ENCODE data around the gene FBXL7.

The FBXL7 gene

GRCh38 chr5:15753752-15754151 is 253.8 kb downstream of the FBXL7 start:
- TF ChIP-seq EP300 (IDR thresholded peaks at IDR 0.05; ENCODE audit: borderline replicate concordance), result no peak
- TF ChIP-seq RAD21 (IDR thresholded peaks at IDR 0.05; ENCODE audit: low read depth), result no peak
- no peak for TF ChIP-seq EGR1 (IDR thresholded peaks at IDR 0.05)
- TF ChIP-seq, protein P1, sequence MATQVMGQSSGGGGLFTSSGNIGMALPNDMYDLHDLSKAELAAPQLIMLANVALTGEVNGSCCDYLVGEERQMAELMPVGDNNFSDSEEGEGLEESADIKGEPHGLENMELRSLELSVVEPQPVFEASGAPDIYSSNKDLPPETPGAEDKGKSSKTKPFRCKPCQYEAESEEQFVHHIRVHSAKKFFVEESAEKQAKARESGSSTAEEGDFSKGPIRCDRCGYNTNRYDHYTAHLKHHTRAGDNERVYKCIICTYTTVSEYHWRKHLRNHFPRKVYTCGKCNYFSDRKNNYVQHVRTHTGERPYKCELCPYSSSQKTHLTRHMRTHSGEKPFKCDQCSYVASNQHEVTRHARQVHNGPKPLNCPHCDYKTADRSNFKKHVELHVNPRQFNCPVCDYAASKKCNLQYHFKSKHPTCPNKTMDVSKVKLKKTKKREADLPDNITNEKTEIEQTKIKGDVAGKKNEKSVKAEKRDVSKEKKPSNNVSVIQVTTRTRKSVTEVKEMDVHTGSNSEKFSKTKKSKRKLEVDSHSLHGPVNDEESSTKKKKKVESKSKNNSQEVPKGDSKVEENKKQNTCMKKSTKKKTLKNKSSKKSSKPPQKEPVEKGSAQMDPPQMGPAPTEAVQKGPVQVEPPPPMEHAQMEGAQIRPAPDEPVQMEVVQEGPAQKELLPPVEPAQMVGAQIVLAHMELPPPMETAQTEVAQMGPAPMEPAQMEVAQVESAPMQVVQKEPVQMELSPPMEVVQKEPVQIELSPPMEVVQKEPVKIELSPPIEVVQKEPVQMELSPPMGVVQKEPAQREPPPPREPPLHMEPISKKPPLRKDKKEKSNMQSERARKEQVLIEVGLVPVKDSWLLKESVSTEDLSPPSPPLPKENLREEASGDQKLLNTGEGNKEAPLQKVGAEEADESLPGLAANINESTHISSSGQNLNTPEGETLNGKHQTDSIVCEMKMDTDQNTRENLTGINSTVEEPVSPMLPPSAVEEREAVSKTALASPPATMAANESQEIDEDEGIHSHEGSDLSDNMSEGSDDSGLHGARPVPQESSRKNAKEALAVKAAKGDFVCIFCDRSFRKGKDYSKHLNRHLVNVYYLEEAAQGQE (IDR thresholded peaks at IDR 0.05; ENCODE audit: low read depth), result no peak
- no peak for TF ChIP-seq FOXM1 (IDR thresholded peaks at IDR 0.05; ENCODE audit: borderline replicate concordance, low read depth)
- no peak for TF ChIP-seq YY1 (IDR thresholded peaks at IDR 0.05; ENCODE audit: low read depth)
- no peak for TF ChIP-seq TAF1 (IDR thresholded peaks at IDR 0.05; ENCODE audit: low read depth)
- no peak for TF ChIP-seq CEBPB (IDR thresholded peaks at IDR 0.05)
- no peak for TF ChIP-seq NFIC (IDR thresholded peaks at IDR 0.05)
- TF ChIP-seq, protein P2, sequence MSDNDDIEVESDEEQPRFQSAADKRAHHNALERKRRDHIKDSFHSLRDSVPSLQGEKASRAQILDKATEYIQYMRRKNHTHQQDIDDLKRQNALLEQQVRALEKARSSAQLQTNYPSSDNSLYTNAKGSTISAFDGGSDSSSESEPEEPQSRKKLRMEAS (IDR thresholded peaks at IDR 0.05), result no peak
- no peak for TF ChIP-seq TEAD4 (IDR thresholded peaks at IDR 0.05)
- TF ChIP-seq ZBTB7A (IDR thresholded peaks at IDR 0.05; ENCODE audit: low read depth), result no peak
- TF ChIP-seq USF1 (IDR thresholded peaks at IDR 0.05), result no peak
- TF ChIP-seq CREB1 (IDR thresholded peaks at IDR 0.05; ENCODE audit: low read depth), result no peak
- TF ChIP-seq TCF12 (IDR thresholded peaks at IDR 0.05; ENCODE audit: low read depth), result no peak

DNA sequence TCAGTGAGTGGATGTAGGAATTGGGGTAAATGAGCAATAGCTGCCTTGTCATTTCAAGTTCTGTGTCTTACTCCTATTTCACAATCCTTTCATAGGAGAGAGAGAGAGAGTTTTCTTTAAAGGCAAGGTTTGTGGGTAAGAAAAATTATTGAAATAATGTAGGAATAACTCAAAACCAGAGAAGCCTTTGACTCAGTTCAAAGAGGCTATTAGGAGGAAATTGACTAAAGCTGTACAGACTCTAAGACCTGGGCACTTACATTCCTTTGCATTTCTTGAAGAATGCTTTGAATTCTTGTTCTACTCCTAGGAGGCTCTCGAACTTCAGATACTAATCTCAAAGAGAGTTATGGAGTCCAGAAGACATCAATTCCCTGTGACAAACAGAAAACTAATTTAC is 257.1 kb downstream of the FBXL7 start:
- TF ChIP-seq, protein P1 (IDR thresholded peaks at IDR 0.05; ENCODE audit: low read depth), result no peak
- TF ChIP-seq RAD21 (IDR thresholded peaks at IDR 0.05; ENCODE audit: low read depth), result no peak
- TF ChIP-seq EGR1 (IDR thresholded peaks at IDR 0.05), result no peak
- TF ChIP-seq TCF12 (IDR thresholded peaks at IDR 0.05; ENCODE audit: low read depth), result no peak
- TF ChIP-seq EP300 (IDR thresholded peaks at IDR 0.05; ENCODE audit: borderline replicate concordance), result no peak
- TF ChIP-seq, protein P2 (IDR thresholded peaks at IDR 0.05), result no peak

- TF ChIP-seq CREB1 (IDR thresholded peaks at IDR 0.05; ENCODE audit: low read depth) (no peak), TAF1 (IDR thresholded peaks at IDR 0.05; ENCODE audit: low read depth) (no peak), TCF12 (IDR thresholded peaks at IDR 0.05; ENCODE audit: low read depth) (no peak), ZBTB7A (IDR thresholded peaks at IDR 0.05; ENCODE audit: low read depth) (no peak), TEAD4 (IDR thresholded peaks at IDR 0.05) (no peak), EP300 (IDR thresholded peaks at IDR 0.05; ENCODE audit: borderline replicate concordance) (no peak), NFIC (IDR thresholded peaks at IDR 0.05) (no peak), CEBPB (IDR thresholded peaks at IDR 0.05) (no peak), FOXM1 (IDR thresholded peaks at IDR 0.05; ENCODE audit: borderline replicate concordance, low read depth) (no peak), EGR1 (IDR thresholded peaks at IDR 0.05) (no peak)
- TF ChIP-seq, protein P1 (IDR thresholded peaks at IDR 0.05; ENCODE audit: low read depth), result no peak
Observed at GRCh38 chr5:15757619-15758018, 257.6 kb downstream of the FBXL7 start.

DNA sequence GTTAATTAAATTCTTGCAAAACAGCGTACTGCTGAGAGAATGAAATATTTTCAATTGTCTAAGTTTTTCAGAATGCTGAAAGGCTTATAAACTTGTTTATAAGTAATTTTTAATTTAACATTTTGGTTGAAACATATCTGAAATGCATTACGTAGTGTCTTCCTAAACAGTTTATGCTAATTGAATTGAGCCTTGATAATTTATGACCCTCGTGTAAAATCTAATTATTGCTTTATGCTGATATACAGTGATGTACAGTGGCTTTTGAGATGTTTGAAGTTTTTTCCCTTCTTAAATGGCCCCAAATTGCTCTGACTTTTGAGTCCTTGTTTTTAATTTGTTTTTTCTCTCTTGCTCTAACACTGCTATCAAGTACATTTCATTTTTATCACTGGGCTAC is 262.7 kb downstream of the FBXL7 start:
- TF ChIP-seq NFIC (IDR thresholded peaks at IDR 0.05) (no peak), EP300 (IDR thresholded peaks at IDR 0.05; ENCODE audit: borderline replicate concordance) (no peak), TAF1 (IDR thresholded peaks at IDR 0.05; ENCODE audit: low read depth) (no peak), YY1 (IDR thresholded peaks at IDR 0.05; ENCODE audit: low read depth) (no peak), FOXM1 (IDR thresholded peaks at IDR 0.05; ENCODE audit: borderline replicate concordance, low read depth) (no peak)
- TF ChIP-seq, protein P1 (IDR thresholded peaks at IDR 0.05; ENCODE audit: low read depth), result no peak

Measured in Ishikawa (cell line).